Psoas muscle (tissue), 8 donors: ENCODE measurements around the gene ANKRD55. TPM values are rescaled to one million over a fixed set of nuclear protein-coding genes. Genes with fewer than 3 reads are reported as not detected.

Experiments
- ATAC-seq, 4 donors: fragments of 200-7000 bp; cut with Tn5 transposase; one replicate each; pipeline ENCODE4 v1.9.1; 2020; ENCODE audit warnings: moderate library complexity in 3 of 4, mild to moderate bottlenecking in 2 of 4
- DNase-seq, 2 donors: peaks; one replicate each; pipeline ENCODE4 v3.0.0-alpha.2; 2020
- H3K27ac ChIP-seq: fragments of 200-600 bp; one replicate; pipeline ENCODE4 v1.8.0; 2022
- H3K27me3 ChIP-seq, 3 donors: fragments of 200-600 bp in 1 of 3; one replicate each; pipeline versions ENCODE4 v1.6.1 to v1.8.0; 2013 to 2022; ENCODE audit warnings: low read length in 2 of 3, mild to moderate bottlenecking in 2 of 3, moderate library complexity in 1 of 3; ENCODE audit not compliant: insufficient read depth in 3 of 3
- H3K36me3 ChIP-seq, 2 donors: fragments of 200-600 bp in 1 of 2; one replicate each; pipeline versions ENCODE4 v1.6.1 to v1.8.0; 2013 to 2022; ENCODE audit warnings: low read depth in 1 of 2, mild to moderate bottlenecking in 1 of 2, moderate library complexity in 1 of 2; ENCODE audit not compliant: insufficient read depth in 1 of 2
- H3K4me1 ChIP-seq: fragments of 200-600 bp; one replicate; pipeline ENCODE4 v1.8.0; 2022
- H3K4me3 ChIP-seq: fragments of 200-600 bp; one replicate; pipeline ENCODE4 v1.8.0; 2022; ENCODE audit warnings: mild to moderate bottlenecking
- H3K9me3 ChIP-seq: fragments of 200-600 bp; one replicate; pipeline ENCODE4 v1.8.0; 2022
- CTCF ChIP-seq: fragments of 200-600 bp; IDR thresholded peaks from one replicate; pipeline ENCODE4 v1.8.0; 2022; ENCODE audit warnings: antibody characterized with exemption
- WGBS, 3 donors: extraction: QIAGEN DNeasy Blood & Tissue Kit; methylation state at CpG; one replicate each; pipeline versions ENCODE4 v1.1.6 to v1.1.7; 2013; 5-methylcytosine and 5-hydroxymethylcytosine counted together
- intact Hi-C, 2 donors: fragments of 100-400 bp; cut with DNase I; formaldehyde crosslinking; loops; one replicate each; pipeline versions ENCODE4 v1.11.0 to v1.14.2; 2022
- polyA plus RNA-seq, 3 donors: library from polyadenylated mRNA; stranded (reverse); fragments of 200-250 nt; gene quantifications; one replicate each; pipeline ENCODE4 v1.2.3, GENCODE V29; 2013
- total RNA-seq, 4 donors: library from RNA; stranded (reverse); fragmentation: NEBNext Ultra II Directional in 2 of 4; extraction: Animal tissue kit (Norgen Biotek cat#: 25700) in 2 of 4; gene quantifications; one replicate each; pipeline versions ENCODE4 v1.2.1 to v1.2.4, GENCODE V29; 2021 to 2023
- donor health status: healthy with polysubstance abuse.
- donor health status: DM: no; HTN: no; CAD: no; lungs with moderate emphysema.
- donor health status: Bipolar disorder and iron deficiency.
- donor health status: healthy.
- donor health status: DM: yes; HTN: yes; CAD: no.
- donor health status: DM: no; HTN: no; CAD: no.
- donor health status: DM: no; HTN: no; CAD: no.
- donor health status: DM: yes; HTN: yes; CAD: no.

The ANKRD55 gene
- total and polyA plus RNA-seq, 7 donors, result 0.01 to 0.04 TPM; not detected in 5

GRCh38 chr5:56185768-56186311 lies 47.3 kb downstream of the ANKRD55 start:
- no peak for DNase-seq
- 76 to 82% (median 79%) methylated on average over 8 of the region's 8 CpGs for WGBS, 3 donors
- no peak for TF ChIP-seq CTCF

GRCh38 chr5:56183506-56183905 lies 49.6 kb downstream of the ANKRD55 start:
- no peaks in the 10 kb centered on the region for H3K9me3 ChIP-seq
- ATAC-seq, result no peak
- no peak overlapping the region for H3K4me3 ChIP-seq
- intact Hi-C loops, result no loop called here
- WGBS, 3 donors, result 58 to 64% (median 59%) methylated on average over 4 of the region's 4 CpGs
- no peak for TF ChIP-seq CTCF
- no peak for DNase-seq
- H3K27me3 ChIP-seq, result no peaks in the 10 kb centered on the region
- no peaks in the 10 kb centered on the region for H3K36me3 ChIP-seq
- no peak overlapping the region for H3K27ac ChIP-seq
- H3K4me1 ChIP-seq, result no peaks in the 10 kb centered on the region

More at GRCh38 chr5:56185768-56186311, 47.3 kb downstream of the ANKRD55 start:
- Histone ChIP-seq H3K27me3 (no peaks in the 10 kb centered on the region), H3K4me3 (no peak overlapping the region), H3K4me1 (no peaks in the 10 kb centered on the region), H3K36me3 (no peaks in the 10 kb centered on the region), H3K9me3 (no peaks in the 10 kb centered on the region), H3K27ac (no peak overlapping the region)
- intact Hi-C loops, result no loop called here
- no peak for ATAC-seq

GRCh38 chr5:56179442-56179841 lies 53.7 kb downstream of the ANKRD55 start:
- intact Hi-C loops, result loop anchor here in 1 of 2 donors (10.0 kb wide), 1 partner anchor 195 kb away; no protein-coding TSS in a partner anchor
- Histone ChIP-seq H3K27me3 (no peaks in the 10 kb centered on the region), H3K27ac (no peak overlapping the region), H3K9me3 (no peaks in the 10 kb centered on the region), H3K4me3 (no peak overlapping the region), H3K4me1 (no peaks in the 10 kb centered on the region), H3K36me3 (no peaks in the 10 kb centered on the region)
- ATAC-seq (no peak), DNase-seq (no peak)
- TF ChIP-seq CTCF, result no peak
- WGBS, 3 donors, result 53 to 70% (median 57%) methylated on average over 2 of the region's 2 CpGs

GRCh38 chr5:56178823-56179222 lies 54.3 kb downstream of the ANKRD55 start:
- no peak for DNase-seq
- H3K9me3 ChIP-seq, result no peaks in the 10 kb centered on the region
- H3K4me1 ChIP-seq, result no peaks in the 10 kb centered on the region
- no peak for ATAC-seq
- TF ChIP-seq CTCF, result no peak
- no peak overlapping the region for H3K4me3 ChIP-seq
- intact Hi-C loops, result loop anchor here in 1 of 2 donors (10.0 kb wide), 1 partner anchor 194 kb away; no protein-coding TSS in a partner anchor
- H3K27ac ChIP-seq, result no peak overlapping the region
- no peaks in the 10 kb centered on the region for H3K27me3 ChIP-seq
- no peaks in the 10 kb centered on the region for H3K36me3 ChIP-seq
- whole genome bisulfite sequencing, 3 donors, result 77 to 89% (median 83%) methylated on average over 2 of the region's 2 CpGs
